PFSK-1 (cell line): Measurements from ENCODE around the gene THOP1.

Experiments
- FOXP2 ChIP-seq: optimal IDR thresholded peaks from 2 replicates; pipeline ENCODE3; 2011; ENCODE audit warnings: borderline replicate concordance, control low read depth, inconsistent platforms; ENCODE audit not compliant: insufficient read depth; ENCODE audit errors: extremely low read length, extremely low read depth
- POLR2AphosphoS5 ChIP-seq: IDR thresholded peaks from 2 replicates; pipeline ENCODE4 v1.6.1; 2012; ENCODE audit warnings: low read depth, mild to moderate bottlenecking, control low read depth, low read length, moderate library complexity
- REST ChIP-seq, 2 experiments: IDR thresholded peaks; 2 replicates each; pipeline versions ENCODE4 v1.6.1 to v1.8.0; 2011 to 2012; ENCODE audit warnings: low read depth in 2 of 2, low read length in 2 of 2, control low read depth in 1 of 2, inconsistent platforms in 1 of 2, mild to moderate bottlenecking in 1 of 2, moderate library complexity in 1 of 2; ENCODE audit not compliant: insufficient read depth in 1 of 2
- SIN3A ChIP-seq: IDR thresholded peaks from 2 replicates; pipeline ENCODE4 v1.6.1; 2012; ENCODE audit warnings: mild to moderate bottlenecking, low read length, moderate library complexity, borderline replicate concordance; ENCODE audit not compliant: insufficient read depth
- TAF1 ChIP-seq: IDR thresholded peaks from 2 replicates; pipeline ENCODE4 v1.6.1; 2012; ENCODE audit warnings: low read length, control low read depth, borderline replicate concordance; ENCODE audit not compliant: insufficient read depth

Gene THOP1

GRCh38 chr19:2751438-2751830 is 33.9 kb upstream of the THOP1 start:
- TF ChIP-seq POLR2AphosphoS5 (no peak), REST (IDR thresholded peaks at IDR 0.05; ENCODE audit: insufficient read depth in 1 of 2, low read depth in 2 of 2, low read length in 2 of 2) (no peak), TAF1 (no peak), FOXP2 (no peak), SIN3A (no peak)

GRCh38 chr19:2754659-2755447 is 30.4 kb upstream of the THOP1 start:
- TF ChIP-seq POLR2AphosphoS5 (no peak), TAF1 (no peak), REST (IDR thresholded peaks at IDR 0.05; ENCODE audit: insufficient read depth in 1 of 2, low read depth in 2 of 2, low read length in 2 of 2) (no peak), FOXP2 (no peak), SIN3A (no peak)

GRCh38 chr19:2755448-2755705 is 29.9 kb upstream of the THOP1 start:
- no peak for TF ChIP-seq FOXP2
- TF ChIP-seq POLR2AphosphoS5 = no peak
- TF ChIP-seq SIN3A = no peak
- TF ChIP-seq TAF1 = no peak
- TF ChIP-seq REST (IDR thresholded peaks at IDR 0.05; ENCODE audit: insufficient read depth in 1 of 2, low read depth in 2 of 2, low read length in 2 of 2) = no peak

- TF ChIP-seq FOXP2 (no peak), REST (IDR thresholded peaks at IDR 0.05; ENCODE audit: insufficient read depth in 1 of 2, low read depth in 2 of 2, low read length in 2 of 2) (no peak), SIN3A (no peak), POLR2AphosphoS5 (no peak), TAF1 (no peak)
Measured at GRCh38 chr19:2755811-2756210, 29.5 kb upstream of the THOP1 start.

- TF ChIP-seq TAF1 (no peak), POLR2AphosphoS5 (no peak), SIN3A (no peak), REST (IDR thresholded peaks at IDR 0.05; ENCODE audit: insufficient read depth in 1 of 2, low read depth in 2 of 2, low read length in 2 of 2) (no peak), FOXP2 (no peak)
Measured at GRCh38 chr19:2756477-2756876, 28.8 kb upstream of the THOP1 start.
